GM15510 (cell line): Measurements from ENCODE around the gene PPM1F.

ENCODE experiments used
- POLR2A ChIP-seq: IDR thresholded peaks from 3 replicates; pipeline ENCODE4 v1.6.1; 2011; ENCODE audit warnings: borderline replicate concordance; ENCODE audit not compliant: insufficient read length; ENCODE audit errors: extremely low read depth

PPM1F gene

DNA sequence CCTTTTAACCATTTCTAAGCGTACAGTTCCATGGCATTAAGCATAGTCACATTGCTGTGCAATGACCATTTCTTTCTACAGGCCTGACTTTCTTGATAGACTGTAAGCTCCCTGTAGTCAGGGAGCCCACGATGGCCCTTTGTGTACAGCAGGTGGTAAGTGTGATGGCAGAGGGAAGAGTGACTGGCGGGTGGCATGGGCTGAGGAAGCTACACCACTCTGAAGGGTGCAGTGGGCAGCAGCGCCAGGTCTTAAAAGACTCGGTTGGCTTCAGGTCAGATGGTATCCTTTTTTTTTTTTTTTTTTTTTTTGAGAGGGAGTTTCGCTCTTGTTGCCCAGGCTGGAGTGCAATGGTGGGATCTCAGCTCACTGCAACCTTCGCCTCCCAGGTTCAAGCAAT is 1.6 kb downstream of the PPM1F start:
- TF ChIP-seq POLR2A: no peak

DNA sequence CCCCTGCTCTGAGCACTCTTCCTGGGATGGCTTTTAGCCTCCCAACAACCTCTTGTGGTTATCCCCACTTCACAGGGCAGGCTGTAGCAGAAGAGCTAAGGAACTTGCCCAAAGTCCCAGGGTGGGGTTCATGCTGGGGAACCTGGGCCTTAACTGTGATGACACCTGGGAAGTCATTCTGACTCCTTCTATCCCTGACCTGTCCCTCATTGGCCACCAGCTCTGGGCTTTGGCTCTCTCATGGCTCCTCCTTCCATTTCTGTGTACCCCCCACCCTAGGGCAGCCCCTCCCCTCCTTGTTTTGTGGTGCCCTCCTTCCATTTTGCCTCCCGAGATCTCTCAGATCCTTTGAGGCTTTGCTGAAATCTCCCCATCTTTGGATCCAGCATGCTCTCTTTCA is 2.7 kb downstream of the PPM1F start:
- TF ChIP-seq POLR2A: no peak

DNA sequence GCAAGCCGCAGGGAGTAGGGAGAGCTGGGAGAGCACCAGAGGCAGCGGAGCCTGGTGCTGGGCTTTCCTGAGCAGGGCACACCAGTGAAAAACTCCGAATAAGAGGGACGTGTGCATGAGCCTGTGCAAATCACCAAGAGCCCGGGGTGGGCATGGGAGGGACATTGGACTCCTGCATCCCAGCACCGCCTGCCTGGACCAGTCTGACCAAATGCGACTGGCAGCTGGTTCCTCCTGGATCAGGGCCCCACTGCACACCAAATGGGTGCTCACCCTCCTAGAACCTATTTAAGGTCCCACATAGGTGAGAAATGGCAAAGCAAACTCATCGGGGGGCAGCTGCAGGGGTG is 3.1 kb downstream of the PPM1F start:
- TF ChIP-seq POLR2A: no peak

DNA sequence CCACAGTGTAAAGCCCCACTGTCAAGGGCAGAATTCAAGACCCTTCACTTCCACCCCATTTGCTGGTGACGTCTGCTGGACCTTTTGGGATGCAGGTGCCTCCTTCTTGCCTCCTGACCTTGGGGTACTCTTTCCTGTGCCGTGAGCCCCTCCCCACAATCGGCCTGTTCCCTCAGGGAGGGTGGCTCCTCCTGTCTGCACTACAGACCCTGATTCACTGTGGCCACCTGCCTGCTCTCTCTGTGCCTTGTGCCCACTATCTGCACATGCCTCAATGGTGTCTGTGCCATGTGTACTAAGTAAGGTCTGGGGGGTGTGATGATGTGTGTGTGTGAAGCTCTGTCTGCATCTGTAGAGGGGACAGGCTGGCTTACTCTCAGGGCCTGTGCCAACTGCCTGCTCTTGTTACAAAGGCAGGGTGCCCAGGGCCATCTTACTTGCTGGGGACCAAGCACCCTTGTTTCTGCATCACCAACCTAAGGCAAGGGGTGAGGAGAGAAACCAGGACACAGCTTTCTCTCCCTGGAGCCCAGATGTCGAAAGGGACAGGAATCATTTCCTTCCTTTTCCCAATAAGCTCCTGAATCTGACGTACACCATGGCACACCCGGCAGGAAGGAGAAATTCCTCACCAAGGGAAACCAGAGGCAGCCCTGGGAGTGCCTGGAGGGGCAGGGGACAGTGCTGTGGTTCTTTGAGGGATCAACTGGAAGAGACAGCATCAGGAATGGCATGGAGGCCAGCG is 3.7 kb downstream of the PPM1F start:
- TF ChIP-seq POLR2A: no peak

DNA sequence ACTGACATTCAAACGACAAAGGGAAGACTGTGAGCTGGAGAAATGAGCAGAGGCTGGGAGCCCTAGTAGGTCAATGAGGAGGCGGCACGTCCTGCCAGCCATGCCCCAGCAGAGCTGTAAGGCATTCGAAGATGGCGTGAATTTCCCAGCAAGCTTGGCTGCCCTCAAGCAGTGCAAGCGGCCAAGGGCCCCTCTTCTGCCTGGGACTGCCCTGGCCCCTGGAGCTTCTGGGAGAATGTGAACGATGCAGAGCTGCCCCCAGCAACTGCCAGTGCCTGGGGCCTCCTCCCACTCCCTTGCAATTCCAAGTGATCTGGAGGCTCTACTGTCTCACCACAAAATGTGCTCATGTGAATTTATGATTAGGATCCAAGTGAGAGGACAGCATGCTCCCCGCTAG is 4.3 kb downstream of the PPM1F start:
- TF ChIP-seq POLR2A: no peak

DNA sequence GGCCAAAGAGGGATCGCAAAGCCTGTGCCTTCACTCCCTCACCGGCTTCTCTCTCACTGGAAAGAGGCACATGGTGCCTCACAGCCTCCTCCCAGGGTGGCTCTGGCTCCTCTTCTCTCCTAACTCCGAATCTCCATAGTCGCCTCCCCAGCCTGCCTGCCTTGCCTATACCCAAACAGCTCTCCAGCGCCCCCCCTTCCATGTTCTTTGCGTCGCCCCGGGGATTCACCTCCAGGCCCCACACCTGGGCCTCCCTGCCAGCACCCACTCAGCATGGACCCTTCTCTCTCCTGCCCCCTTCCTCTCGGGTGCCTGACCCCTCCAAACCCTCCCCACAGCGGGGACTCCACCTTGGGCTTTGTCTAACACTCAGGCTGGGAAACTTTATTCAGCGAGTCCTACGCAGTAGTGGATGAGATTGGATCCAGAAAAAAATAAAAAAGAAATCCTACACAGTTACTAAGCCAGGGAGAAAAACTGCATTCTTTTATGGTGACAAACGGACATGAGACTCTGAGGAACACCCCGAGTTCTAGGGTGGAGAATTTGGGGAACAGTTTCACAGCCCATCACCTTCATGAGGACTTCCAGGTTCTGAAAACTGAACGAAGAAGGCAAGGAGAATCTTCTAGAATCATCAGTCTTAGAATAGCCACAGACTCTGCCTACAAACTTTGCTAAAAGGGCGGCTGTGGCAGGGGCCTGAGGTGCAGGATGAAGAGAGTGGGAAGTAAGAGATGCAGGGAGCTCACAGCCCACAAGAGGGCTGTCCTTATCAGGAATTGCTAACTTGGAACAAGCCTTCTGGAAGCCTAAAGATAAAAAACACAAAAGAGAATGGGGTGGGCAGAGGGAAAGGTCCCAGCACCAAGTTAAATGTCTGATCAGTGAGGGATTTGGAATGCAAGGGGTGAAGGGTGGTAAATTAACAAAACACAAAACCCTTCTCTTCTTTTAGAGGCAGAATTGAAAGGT is 5.3 kb downstream of the PPM1F start:
- no peak for TF ChIP-seq POLR2A

DNA sequence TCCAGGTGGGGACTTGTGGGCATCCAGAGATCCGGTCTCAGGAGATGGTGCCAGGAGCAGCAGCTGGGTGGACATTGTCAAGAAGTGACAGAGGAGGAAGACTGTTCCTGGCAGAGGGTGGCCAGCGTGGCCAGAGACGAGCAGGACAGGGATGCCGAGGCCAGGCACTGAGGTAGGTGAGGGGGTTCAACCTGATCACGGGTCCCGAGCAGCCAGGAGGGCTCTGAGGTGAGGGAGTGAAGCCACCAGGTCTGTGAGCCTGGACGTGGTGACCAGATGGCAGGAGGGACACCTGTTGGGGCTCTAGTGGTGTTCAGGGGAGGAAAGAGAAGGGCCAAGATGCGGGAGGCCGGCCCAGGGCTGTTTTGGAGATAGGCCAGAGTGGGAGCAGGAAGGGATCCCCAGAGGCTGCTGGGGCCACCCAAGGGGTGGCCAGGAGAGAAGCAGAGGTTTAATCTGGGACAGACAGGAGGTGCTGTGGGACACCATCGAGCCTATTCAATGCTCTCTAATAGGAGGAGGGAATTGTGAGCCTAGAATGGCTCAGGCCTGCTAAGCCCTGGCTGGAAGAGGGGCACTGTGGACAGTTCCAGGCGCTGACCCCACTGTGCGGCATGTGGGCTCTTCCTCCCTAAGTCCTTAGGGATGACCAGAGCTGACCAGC is 6.3 kb downstream of the PPM1F start:
- no peak for TF ChIP-seq POLR2A

DNA sequence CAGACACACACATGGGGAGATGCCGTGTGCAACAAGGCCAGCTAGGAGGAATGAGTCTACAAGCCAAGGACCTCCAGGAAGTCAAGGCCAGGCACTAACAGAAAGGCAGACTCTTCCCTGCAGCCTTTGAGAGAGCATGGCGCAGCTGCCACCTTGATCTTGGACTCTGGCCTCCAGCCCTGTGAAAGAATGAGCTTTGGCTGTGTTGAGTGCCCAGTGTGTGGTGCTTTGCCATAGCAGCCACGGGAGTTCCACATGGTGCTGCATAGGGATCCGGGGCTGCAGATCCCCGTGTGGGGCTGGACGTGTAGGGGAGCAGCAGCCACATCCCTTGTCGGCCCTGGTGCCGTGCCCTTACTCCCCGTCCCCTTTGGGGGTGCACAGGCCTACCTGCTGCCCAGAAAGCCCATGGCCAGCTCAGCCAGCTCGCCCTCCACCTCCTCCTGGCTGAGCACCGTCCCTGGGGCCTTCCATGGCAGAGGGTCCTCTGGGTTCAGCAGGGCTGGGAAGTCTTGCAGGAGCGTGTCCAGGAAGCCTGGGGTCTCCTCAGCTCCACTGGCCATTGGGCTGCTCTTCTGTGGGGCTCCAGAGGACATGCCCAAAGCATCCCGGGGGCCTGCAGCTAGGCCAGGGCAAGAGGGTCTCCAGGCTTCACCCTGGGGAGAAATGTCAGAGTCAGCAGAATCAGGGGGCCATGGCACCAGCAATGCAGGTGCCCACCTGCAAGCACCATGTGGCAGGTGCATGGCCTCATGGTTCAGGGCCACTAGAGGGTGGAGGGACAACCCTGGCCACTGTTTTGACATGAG is 7.0 kb downstream of the PPM1F start:
- TF ChIP-seq POLR2A: no peak

DNA sequence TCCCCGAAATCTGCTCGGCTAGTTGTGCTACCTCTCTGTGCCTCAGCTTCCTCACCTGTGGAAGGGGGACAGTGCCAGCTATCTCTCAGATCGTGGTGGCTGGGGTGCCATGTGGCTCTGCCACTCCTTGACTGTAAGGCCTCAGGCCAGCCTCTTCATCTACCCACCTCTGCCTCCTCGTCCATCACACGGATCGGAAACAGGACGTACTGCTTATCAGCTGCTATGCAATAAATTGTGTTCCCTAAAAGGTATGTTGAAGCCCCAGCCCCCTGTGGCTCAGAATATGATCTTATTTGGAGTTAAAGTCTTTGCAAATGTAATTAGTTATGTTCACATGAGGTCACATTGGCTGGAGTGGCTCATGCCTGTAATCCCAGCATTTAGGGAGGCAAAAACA is 7.8 kb downstream of the PPM1F start:
- TF ChIP-seq POLR2A: no peak

DNA sequence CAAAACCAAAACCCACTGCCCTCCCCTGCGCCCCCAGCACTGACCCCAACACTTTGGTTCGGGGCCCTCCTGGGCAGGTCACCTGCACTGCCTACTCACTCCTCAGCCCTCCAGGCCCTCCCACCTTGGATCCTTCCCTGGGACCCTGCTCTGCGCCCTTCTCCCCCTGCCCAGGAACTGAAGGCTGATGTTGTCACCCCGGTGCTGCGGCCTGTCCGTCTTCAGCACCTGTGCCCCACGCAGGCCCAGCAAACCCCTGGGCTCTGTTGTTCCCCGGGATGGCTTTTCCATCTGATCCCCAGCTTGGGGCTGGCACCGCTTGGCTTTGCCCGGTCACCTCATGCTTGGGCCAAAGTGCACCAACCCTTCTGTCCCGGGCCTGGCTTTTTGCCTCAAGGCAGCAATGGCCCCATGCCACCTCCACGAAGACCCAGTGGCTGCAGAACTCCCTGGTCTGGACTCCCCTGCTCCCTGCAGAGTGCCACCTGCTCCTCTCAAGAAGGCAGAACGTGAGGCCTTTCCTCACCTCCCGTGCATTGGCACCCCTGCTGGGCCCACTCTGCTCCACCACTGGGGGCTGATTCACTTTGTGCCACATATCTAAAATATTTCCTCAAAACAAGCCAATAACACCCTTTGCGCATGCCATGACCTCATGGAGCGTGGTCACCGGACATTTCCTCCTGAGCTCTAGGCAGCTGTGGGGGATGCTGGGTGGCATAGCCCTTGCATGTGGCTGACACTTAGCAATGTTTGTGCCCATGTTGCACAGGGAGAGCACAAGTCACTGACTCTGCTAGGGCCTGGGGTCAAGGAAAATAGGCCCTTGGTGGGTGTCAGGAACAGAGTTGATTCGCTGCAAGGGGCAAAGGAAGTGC is 8.8 kb downstream of the PPM1F start:
- TF ChIP-seq POLR2A: no peak

DNA sequence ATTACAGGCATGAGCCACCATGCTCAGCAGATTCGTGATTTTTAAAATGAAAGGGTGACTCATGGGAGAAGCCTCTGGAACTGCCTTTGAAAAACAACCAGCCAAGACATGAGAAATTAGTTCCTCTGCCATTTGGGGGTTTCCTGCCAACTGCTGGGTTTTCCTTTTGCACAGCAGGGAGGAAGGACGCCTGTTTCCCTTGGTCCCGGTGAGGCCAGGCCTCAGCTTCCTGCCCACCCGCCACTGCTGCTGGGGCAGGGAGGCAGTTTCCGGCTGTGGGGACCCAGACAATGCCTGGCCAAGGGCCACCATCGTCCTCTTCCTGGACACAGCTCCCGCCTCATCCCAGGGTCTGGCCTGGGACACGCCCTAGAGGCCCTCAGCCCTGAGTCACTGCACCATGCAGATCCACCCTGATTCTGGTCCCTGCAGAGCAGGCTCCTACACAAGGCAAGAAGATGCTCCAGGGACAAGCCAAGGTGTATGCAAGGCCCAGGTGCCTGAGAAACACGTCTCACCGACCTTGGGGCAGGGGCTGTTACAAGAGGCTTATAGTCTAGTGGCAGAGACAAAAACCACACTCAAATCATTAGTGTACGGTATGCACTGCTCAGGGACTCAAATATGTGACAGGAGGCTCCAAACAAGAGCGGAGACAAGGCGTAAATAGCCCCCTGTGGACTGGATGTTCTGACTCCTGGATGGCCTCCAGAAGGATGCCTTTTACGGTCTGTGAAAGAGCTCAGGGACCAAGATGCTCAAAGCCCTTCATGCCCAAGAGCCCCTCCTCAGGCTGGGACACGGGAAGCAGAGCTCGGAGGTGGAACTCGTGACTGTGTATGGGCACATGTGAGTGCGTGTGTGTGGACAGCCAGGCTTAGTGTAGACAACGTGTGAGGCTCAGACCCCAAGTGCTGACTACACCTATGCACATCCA is 10.0 kb downstream of the PPM1F start:
- TF ChIP-seq POLR2A: no peak

DNA sequence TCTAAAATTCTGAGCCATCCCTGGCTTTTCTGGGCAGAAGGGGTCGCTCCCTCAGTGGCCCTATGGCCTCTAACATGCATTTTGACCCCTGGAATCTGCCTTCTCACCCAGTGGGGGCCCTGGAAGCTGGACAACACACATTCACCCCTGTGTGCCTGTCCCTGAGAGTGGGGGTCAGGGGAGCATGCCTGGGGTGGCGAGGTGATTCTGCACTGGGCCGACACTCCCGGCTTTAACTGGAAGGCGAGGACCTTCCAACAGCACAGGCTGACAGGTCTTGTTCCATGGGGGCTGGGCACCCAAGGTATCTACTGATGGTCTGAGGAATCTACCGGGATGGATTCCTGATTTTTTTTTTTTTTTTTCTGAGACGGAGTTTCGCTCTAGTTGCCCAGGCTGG is 10.7 kb downstream of the PPM1F start:
- TF ChIP-seq POLR2A: no peak

DNA sequence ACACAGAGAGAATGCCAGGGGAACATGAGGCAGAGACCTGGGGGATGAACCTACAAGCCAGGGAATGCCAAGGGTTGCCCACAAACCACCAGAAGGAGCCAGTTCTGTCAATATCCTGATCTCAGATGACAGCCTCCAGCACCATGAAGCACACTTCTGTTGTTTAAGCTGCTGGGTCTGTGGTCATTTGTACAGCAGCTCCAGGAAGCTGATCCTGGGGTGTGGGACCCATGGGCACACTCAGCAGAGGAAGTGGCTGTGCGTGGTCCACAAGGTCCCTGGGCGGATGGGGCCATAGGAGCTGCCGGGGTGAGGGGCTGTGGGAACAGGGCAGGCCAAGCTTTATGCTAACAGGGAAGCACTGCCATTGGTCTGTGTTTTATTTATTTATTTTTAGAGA is 12.1 kb downstream of the PPM1F start:
- TF ChIP-seq POLR2A: no peak
